Breast epithelium (tissue), 4 donors: Measurements from ENCODE around the gene VPS41. TPM values are rescaled to one million over a fixed set of nuclear protein-coding genes. Genes with fewer than 3 reads are reported as not detected.

Experiments
- DNase-seq, 2 donors: peaks; one replicate each; pipeline ENCODE4 v3.0.0-alpha.2; 2019; ENCODE audit warnings: low spot score in 2 of 2
- H3K27ac ChIP-seq, 2 donors: fragments of 200-600 bp; sonication (generic) in 1 of 2; one replicate each; pipeline ENCODE4 v1.5.1; 2016 to 2019; ENCODE audit warnings: mild to moderate bottlenecking in 1 of 2
- H3K27me3 ChIP-seq, 2 donors: fragments of 200-600 bp; sonication (generic) in 1 of 2; one replicate each; pipeline versions ENCODE4 v1.5.1 to v1.6.0; 2017 to 2019; ENCODE audit warnings: control low read depth in 1 of 2, mild to moderate bottlenecking in 1 of 2
- H3K36me3 ChIP-seq: fragments of 200-600 bp; one replicate; pipeline ENCODE4 v1.5.1; 2019
- H3K4me1 ChIP-seq, 2 donors: fragments of 200-600 bp; sonication (generic); one replicate each; pipeline ENCODE4 v1.5.1; 2016 to 2019; ENCODE audit warnings: control low read depth in 1 of 2
- H3K4me3 ChIP-seq, 3 donors: fragments of 200-600 bp; sonication (generic); 1 replicate in 2 of 3; 2 replicates in 1 of 3; pipeline ENCODE4 v1.5.1; 2016 to 2019; ENCODE audit warnings: mild to moderate bottlenecking in 3 of 3, moderate library complexity in 2 of 3
- H3K9me3 ChIP-seq, 2 donors: fragments of 200-600 bp; sonication (generic) in 1 of 2; one replicate each; pipeline ENCODE4 v1.5.1; 2016 to 2019; ENCODE audit warnings: control low read depth in 1 of 2
- CTCF ChIP-seq, 3 donors: fragments of 450-650 bp; IDR thresholded peaks; one replicate each; pipeline ENCODE4 v1.5.1; 2016 to 2017; ENCODE audit warnings: antibody characterized with exemption in 3 of 3, mild to moderate bottlenecking in 3 of 3, moderate library complexity in 3 of 3
- POLR2A ChIP-seq: fragments of 450-650 bp; IDR thresholded peaks from one replicate; pipeline ENCODE4 v1.6.1; 2016; ENCODE audit warnings: antibody characterized with exemption, mild to moderate bottlenecking, moderate library complexity
- POLR2AphosphoS5 ChIP-seq, 3 donors: sonication (generic); formaldehyde crosslinking; IDR thresholded peaks; one replicate each; pipeline ENCODE4 v1.6.1; 2017; ENCODE audit warnings: antibody characterized with exemption in 3 of 3
- intact Hi-C: fragments of 100-400 bp; cut with DNase I; formaldehyde crosslinking; loops from one replicate; pipeline ENCODE4 v1.15.1; 2023; ENCODE audit warnings: low total_unique reads
- total RNA-seq, 3 donors: library from RNA; depleted of rRNA; stranded (reverse); fragments of >200 nt; gene quantifications; one replicate each; pipeline ENCODE4 v1.1.0, GENCODE V29; 2016

The VPS41 gene
- total RNA-seq, 3 donors from 2014 or later = 40.6 to 55.8 (median 45.8) TPM

DNA sequence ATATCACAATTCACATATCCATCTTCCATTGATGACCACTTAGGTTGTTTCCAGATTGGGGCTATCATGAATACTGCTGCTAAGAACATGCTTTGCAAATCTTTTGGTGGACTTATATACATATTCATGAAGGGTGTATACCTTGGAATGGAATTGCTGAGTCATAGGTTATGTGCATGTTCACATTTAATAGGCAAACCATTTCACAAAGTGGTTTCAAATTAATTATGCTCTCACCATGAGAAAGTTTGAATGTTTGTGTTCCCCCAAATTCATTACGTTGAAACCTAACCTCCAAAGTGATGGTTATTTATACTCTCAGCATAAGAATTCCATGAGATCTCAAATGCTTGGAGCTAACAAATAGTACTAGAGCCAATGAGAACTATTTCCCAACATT is 86.4 kb downstream of the VPS41 start:
- Histone ChIP-seq H3K9me3 (peaks cover 0 to 6% of the 10 kb centered on the region in 2 donors), H3K27me3 (no peaks in the 10 kb centered on the region), H3K4me1 (no peaks in the 10 kb centered on the region), H3K4me3 (no peak overlapping the region), H3K27ac (no peak overlapping the region), H3K36me3 (no peaks in the 10 kb centered on the region)
- no peak for TF ChIP-seq POLR2A
- no peak for TF ChIP-seq POLR2AphosphoS5 (IDR thresholded peaks at IDR 0.05)
- no peak for TF ChIP-seq CTCF (IDR thresholded peaks at IDR 0.05)
- intact Hi-C loops = no loop called here
- no peak for DNase-seq

DNA sequence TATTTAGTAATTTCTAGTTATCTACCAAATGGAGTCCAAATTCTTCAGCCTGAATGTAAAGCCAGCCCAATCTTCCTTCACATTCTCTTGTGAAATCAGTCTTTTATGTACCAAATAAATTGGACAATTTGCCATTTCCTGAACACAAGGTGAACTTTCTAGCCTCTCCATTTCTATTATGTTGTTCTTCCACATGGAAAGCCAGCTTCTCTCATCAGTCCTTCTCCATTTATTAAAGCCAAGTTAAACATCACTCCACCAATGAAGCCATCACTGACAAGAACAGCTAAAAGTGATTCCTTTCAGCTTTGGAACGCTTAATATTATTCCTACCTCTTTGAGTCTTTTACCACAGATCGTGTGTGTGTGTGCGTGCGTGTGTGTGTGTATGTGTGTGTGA is 88.4 kb downstream of the VPS41 start:
- no peak for DNase-seq
- Histone ChIP-seq H3K4me3 (no peak overlapping the region), H3K27me3 (no peaks in the 10 kb centered on the region), H3K9me3 (peaks cover 0 to 6% of the 10 kb centered on the region in 2 donors), H3K4me1 (no peaks in the 10 kb centered on the region), H3K27ac (no peak overlapping the region), H3K36me3 (no peaks in the 10 kb centered on the region)
- intact Hi-C loops = no loop called here
- no peak for TF ChIP-seq CTCF (IDR thresholded peaks at IDR 0.05)
- TF ChIP-seq POLR2AphosphoS5 (IDR thresholded peaks at IDR 0.05) = no peak
- no peak for TF ChIP-seq POLR2A

GRCh38 chr7:38819463-38819862 is 89.5 kb downstream of the VPS41 start:
- TF ChIP-seq CTCF (IDR thresholded peaks at IDR 0.05) (no peak), POLR2AphosphoS5 (IDR thresholded peaks at IDR 0.05) (no peak)
- DNase-seq = no peak
- intact Hi-C loops = no loop called here

GRCh38 chr7:38817526-38817925 is 91.5 kb downstream of the VPS41 start:
- H3K4me3 ChIP-seq = no peak overlapping the region
- no peak for TF ChIP-seq POLR2A
- TF ChIP-seq POLR2AphosphoS5 (IDR thresholded peaks at IDR 0.05) = no peak
- no peak for TF ChIP-seq CTCF (IDR thresholded peaks at IDR 0.05)
- H3K27me3 ChIP-seq = no peaks in the 10 kb centered on the region
- H3K36me3 ChIP-seq = no peaks in the 10 kb centered on the region
- intact Hi-C loops = no loop called here
- H3K27ac ChIP-seq = no peak overlapping the region
- no peak for DNase-seq
- H3K9me3 ChIP-seq = no peaks in the 10 kb centered on the region
- H3K4me1 ChIP-seq = no peaks in the 10 kb centered on the region

More at GRCh38 chr7:38819463-38819862, 89.5 kb downstream of the VPS41 start:
- no peaks in the 10 kb centered on the region for H3K4me1 ChIP-seq
- H3K9me3 ChIP-seq = peaks cover 0 to 6% of the 10 kb centered on the region in 2 donors
- H3K27ac ChIP-seq = no peak overlapping the region
- no peaks in the 10 kb centered on the region for H3K36me3 ChIP-seq
- no peaks in the 10 kb centered on the region for H3K27me3 ChIP-seq
- no peak overlapping the region for H3K4me3 ChIP-seq

DNA sequence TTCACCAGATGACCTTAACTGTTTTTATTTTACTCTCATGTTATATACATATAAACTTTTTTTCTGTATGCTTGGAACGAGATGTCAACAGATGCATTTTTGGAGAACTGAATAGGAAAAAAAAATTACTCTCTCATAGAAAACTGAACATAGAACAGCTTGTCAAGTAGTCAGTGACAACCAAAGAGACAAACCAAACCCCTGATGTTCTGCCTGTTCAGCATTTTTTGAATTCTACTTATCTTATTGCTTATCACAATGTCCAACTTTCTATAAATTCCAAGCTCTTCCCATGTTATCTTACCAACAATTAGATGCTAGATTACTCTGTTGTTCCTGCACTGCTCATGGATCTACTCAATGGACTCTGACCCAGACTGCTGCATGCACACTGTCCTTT is 95.2 kb downstream of the VPS41 start:
- no peak for TF ChIP-seq CTCF (IDR thresholded peaks at IDR 0.05)
- no peak for DNase-seq
- Histone ChIP-seq H3K36me3 (no peaks in the 10 kb centered on the region), H3K27me3 (no peaks in the 10 kb centered on the region), H3K4me1 (no peaks in the 10 kb centered on the region), H3K4me3 (no peak overlapping the region), H3K9me3 (no peaks in the 10 kb centered on the region), H3K27ac (no peak overlapping the region)
- intact Hi-C loops = no loop called here
